Loucy (cell line): ENCODE measurements around the gene SKIC8.

Experiments used
- EZH2phosphoT487 ChIP-seq: fragments of 200-600 bp; IDR thresholded peaks from 2 replicates; pipeline ENCODE4 v1.6.1; 2018; ENCODE audit warnings: antibody characterized with exemption, mild to moderate bottlenecking, moderate library complexity, borderline replicate concordance
- TF ChIP-seq, protein P1 (sequence below): fragments of 200-600 bp; sonication (generic); conservative IDR thresholded peaks from 2 replicates; pipeline ENCODE4 v1.5.1; 2014; ENCODE audit warnings: mild to moderate bottlenecking, antibody characterized with exemption, low read length

DNA sequence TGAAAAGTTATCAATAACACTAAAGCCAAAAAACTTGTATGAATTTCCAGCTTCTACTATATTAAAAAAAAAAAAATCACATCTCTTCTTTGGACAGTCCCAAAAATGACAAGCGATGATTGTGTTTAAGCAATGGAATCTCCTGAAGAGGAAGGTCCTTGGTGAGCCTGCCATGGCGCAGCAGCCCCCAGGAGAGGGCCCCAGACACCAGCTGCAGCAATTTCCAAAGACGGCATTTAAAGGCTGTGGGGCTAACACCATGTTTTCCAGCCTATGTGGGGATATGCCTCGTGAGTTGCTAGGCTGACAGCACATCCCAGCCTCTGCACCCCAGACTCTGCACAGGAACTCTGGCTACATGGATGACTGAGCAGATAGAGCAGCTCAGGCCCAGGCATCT lies 14.7 kb downstream of the SKIC8 start:
- TF ChIP-seq, protein P1, sequence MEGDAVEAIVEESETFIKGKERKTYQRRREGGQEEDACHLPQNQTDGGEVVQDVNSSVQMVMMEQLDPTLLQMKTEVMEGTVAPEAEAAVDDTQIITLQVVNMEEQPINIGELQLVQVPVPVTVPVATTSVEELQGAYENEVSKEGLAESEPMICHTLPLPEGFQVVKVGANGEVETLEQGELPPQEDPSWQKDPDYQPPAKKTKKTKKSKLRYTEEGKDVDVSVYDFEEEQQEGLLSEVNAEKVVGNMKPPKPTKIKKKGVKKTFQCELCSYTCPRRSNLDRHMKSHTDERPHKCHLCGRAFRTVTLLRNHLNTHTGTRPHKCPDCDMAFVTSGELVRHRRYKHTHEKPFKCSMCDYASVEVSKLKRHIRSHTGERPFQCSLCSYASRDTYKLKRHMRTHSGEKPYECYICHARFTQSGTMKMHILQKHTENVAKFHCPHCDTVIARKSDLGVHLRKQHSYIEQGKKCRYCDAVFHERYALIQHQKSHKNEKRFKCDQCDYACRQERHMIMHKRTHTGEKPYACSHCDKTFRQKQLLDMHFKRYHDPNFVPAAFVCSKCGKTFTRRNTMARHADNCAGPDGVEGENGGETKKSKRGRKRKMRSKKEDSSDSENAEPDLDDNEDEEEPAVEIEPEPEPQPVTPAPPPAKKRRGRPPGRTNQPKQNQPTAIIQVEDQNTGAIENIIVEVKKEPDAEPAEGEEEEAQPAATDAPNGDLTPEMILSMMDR, result peak; percentile 31; the same call in 1 of the 2 replicates
- no peak for TF ChIP-seq EZH2phosphoT487
